CD14-positive monocyte (primary cell): Measurements from ENCODE around the gene SHB. TPM values are rescaled to one million over a fixed set of nuclear protein-coding genes. Genes with fewer than 3 reads are reported as not detected.

Experiments used
- DNase-seq, 3 donors: peaks; one replicate each; pipeline ENCODE4 v3.0.0-alpha.2; 2011 to 2022
- H2AFZ ChIP-seq: 2 replicates; pipeline ENCODE4 v1.6.0; 2012; ENCODE audit warnings: mild to moderate bottlenecking, low read depth, low read length, inconsistent platforms; ENCODE audit not compliant: insufficient read depth, poor library complexity, severe bottlenecking
- H3K27ac ChIP-seq, 2 donors: 1 replicate in 1 of 2; 2 replicates in 1 of 2; pipeline ENCODE4 v1.5.1; 2012 to 2013; ENCODE audit warnings: low read length in 2 of 2, control low read depth in 1 of 2, inconsistent platforms in 1 of 2, low read depth in 1 of 2, mild to moderate bottlenecking in 1 of 2
- H3K27me3 ChIP-seq, 2 donors: one replicate each; pipeline versions ENCODE4 v1.6.0 to v1.6.1; 2011 to 2013; ENCODE audit warnings: low read length in 2 of 2; ENCODE audit not compliant: control insufficient read depth in 2 of 2, insufficient read depth in 2 of 2
- H3K36me3 ChIP-seq, 2 donors: replicated peaks in 1 of 2; 1 replicate in 1 of 2; 2 replicates in 1 of 2; pipeline versions ENCODE4 v1.5.1 to v1.6.1; 2012 to 2013; ENCODE audit warnings: low read length in 2 of 2, control low read depth in 1 of 2, inconsistent platforms in 1 of 2, mild to moderate bottlenecking in 1 of 2; ENCODE audit not compliant: insufficient read depth in 2 of 2, control insufficient read depth in 1 of 2
- H3K4me1 ChIP-seq, 2 donors: 1 replicate in 1 of 2; 2 replicates in 1 of 2; pipeline versions ENCODE4 v1.5.1 to v1.6.1; 2012 to 2013; ENCODE audit warnings: low read length in 2 of 2, control low read depth in 1 of 2, inconsistent platforms in 1 of 2, mild to moderate bottlenecking in 1 of 2, moderate library complexity in 1 of 2; ENCODE audit not compliant: insufficient read depth in 2 of 2, control insufficient read depth in 1 of 2
- H3K4me2 ChIP-seq: replicated peaks from 2 replicates; pipeline ENCODE3; 2012; ENCODE audit warnings: low read length, moderate library complexity, mild to moderate bottlenecking; ENCODE audit not compliant: poor library complexity, severe bottlenecking; ENCODE audit errors: extremely low read depth
- H3K4me3 ChIP-seq, 3 experiments: fragments of 200-600 bp in 1 of 3; sonication (generic) in 1 of 3; replicated peaks in 1 of 3; 1 replicate in 2 of 3; 2 replicates in 1 of 3; pipeline ENCODE4 v1.5.1; 2011 to 2013; ENCODE audit warnings: low read length in 3 of 3, mild to moderate bottlenecking in 3 of 3, control low read depth in 2 of 3, low read depth in 2 of 3, inconsistent platforms in 1 of 3, moderate library complexity in 1 of 3
- H3K79me2 ChIP-seq: 2 replicates; pipeline ENCODE4 v1.6.0; 2012; ENCODE audit warnings: mild to moderate bottlenecking, control low read depth, inconsistent platforms, low read length, moderate library complexity; ENCODE audit not compliant: insufficient read depth
- H3K9ac ChIP-seq: 2 replicates; pipeline ENCODE4 v1.6.0; 2017; ENCODE audit warnings: low read length, mild to moderate bottlenecking; ENCODE audit not compliant: insufficient read depth, poor library complexity, severe bottlenecking
- H3K9me3 ChIP-seq, 2 donors: replicated peaks in 1 of 2; 1 replicate in 1 of 2; 2 replicates in 1 of 2; pipeline versions ENCODE4 v1.5.1 to v1.6.1; 2012 to 2013; ENCODE audit warnings: low read length in 2 of 2, control low read depth in 1 of 2; ENCODE audit not compliant: control insufficient read depth in 1 of 2, insufficient read depth in 1 of 2
- H4K20me1 ChIP-seq: 2 replicates; pipeline ENCODE4 v1.6.0; 2012; ENCODE audit warnings: mild to moderate bottlenecking, low read length, control low read depth, moderate library complexity; ENCODE audit not compliant: insufficient read depth
- H3K27ac Mint-ChIP-seq, 7 donors: one replicate each; pipeline ENCODE4 v1.8.0; 2020; ENCODE audit warnings: mild to moderate bottlenecking in 7 of 7, mixed read lengths in 7 of 7, moderate library complexity in 6 of 7, inconsistent platforms in 2 of 7
- H3K27me3 Mint-ChIP-seq, 3 donors: one replicate each; pipeline ENCODE4 v1.8.0; 2021 to 2022; ENCODE audit warnings: low read depth in 3 of 3, mild to moderate bottlenecking in 3 of 3, mixed read lengths in 3 of 3, moderate library complexity in 3 of 3, inconsistent platforms in 1 of 3
- H3K36me3 Mint-ChIP-seq, 2 donors: one replicate each; pipeline ENCODE4 v1.8.0; 2020; ENCODE audit warnings: mixed read lengths in 2 of 2, inconsistent platforms in 1 of 2, mild to moderate bottlenecking in 1 of 2
- H3K4me1 Mint-ChIP-seq: one replicate; pipeline ENCODE4 v1.8.0; 2020; ENCODE audit warnings: mild to moderate bottlenecking, mixed read lengths
- H3K4me3 Mint-ChIP-seq, 2 donors: one replicate each; pipeline ENCODE4 v1.8.0; 2020; ENCODE audit warnings: mild to moderate bottlenecking in 2 of 2, mixed read lengths in 2 of 2, moderate library complexity in 1 of 2
- H3K9me3 Mint-ChIP-seq, 7 donors: one replicate each; pipeline ENCODE4 v1.8.0; 2020 to 2022; ENCODE audit warnings: mixed read lengths in 7 of 7, mild to moderate bottlenecking in 6 of 7, moderate library complexity in 6 of 7, inconsistent platforms in 2 of 7
- WGBS: methylation state at CpG from one replicate; pipeline ENCODE4 v1.1.5; 2013; ENCODE audit warnings: missing lambda C conversion rate; ENCODE audit not compliant: insufficient coverage; 5-methylcytosine and 5-hydroxymethylcytosine counted together
- intact Hi-C, 2 donors: fragments of 100-400 bp; cut with micrococcal nuclease; formaldehyde crosslinking; loops; one replicate each; pipeline versions ENCODE4 v1.15.0 to v1.15.1; 2023
- polyA plus RNA-seq, 3 donors: library from polyadenylated mRNA; depleted of rRNA in 1 of 3; unstranded in 2 of 3; stranded (reverse) in 1 of 3; fragments of 300-500 nt in 2 of 3; fragments of >200 nt in 1 of 3; fragmentation: Illumina TruSeq in 2 of 3; gene quantifications; 1 replicate in 2 of 3; 2 replicates in 1 of 3; pipeline ENCODE4 v1.2.3, GENCODE V29; 2012 to 2021
- TF ChIP-seq, protein P1 (sequence below): fragments of 200-600 bp; IDR thresholded peaks from one replicate; pipeline ENCODE4 v1.8.0; 2022; ENCODE audit warnings: antibody characterized with exemption, mild to moderate bottlenecking

SHB gene
- polyA plus RNA-seq, 3 donors: 0.27 to 1.3 (median 0.31) TPM

DNA sequence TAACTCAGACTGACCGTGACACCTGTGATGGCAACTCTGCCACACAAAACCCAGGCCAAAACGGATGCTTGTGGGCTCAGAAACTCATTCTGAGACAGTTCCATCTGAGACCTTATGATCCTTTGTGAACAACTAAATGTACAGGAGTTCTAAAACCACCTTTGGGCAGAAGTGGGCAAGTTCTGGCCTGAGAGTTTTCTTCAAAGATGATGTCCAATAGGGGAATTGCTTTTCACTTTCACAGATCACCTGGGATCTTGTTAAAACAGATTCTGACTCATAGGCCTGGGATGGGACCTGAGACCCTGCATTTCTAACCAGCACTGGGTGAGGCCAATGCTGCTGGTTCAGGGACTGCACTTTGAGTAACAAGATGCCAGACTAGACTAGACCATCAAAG, 97.3 kb downstream of the SHB start:
- Histone ChIP-seq H3K4me3 (no peak overlapping the region), H3K79me2 (no peaks in the 10 kb centered on the region), H3K27ac (no peak overlapping the region), H4K20me1 (no peaks in the 10 kb centered on the region), H3K9ac (no peak overlapping the region), H3K36me3 (no peaks in the 10 kb centered on the region), H3K4me2 (no peak overlapping the region), H3K9me3 (no peaks in the 10 kb centered on the region), H2AFZ (no peak overlapping the region), H3K27me3 (no peaks in the 10 kb centered on the region), H3K4me1 (peaks cover 3 to 9% of the 10 kb centered on the region in 2 donors)
- no peak for DNase-seq
- peaks cover 22% of the 10 kb centered on the region for H3K4me1 Mint-ChIP-seq
- TF ChIP-seq, protein P1, sequence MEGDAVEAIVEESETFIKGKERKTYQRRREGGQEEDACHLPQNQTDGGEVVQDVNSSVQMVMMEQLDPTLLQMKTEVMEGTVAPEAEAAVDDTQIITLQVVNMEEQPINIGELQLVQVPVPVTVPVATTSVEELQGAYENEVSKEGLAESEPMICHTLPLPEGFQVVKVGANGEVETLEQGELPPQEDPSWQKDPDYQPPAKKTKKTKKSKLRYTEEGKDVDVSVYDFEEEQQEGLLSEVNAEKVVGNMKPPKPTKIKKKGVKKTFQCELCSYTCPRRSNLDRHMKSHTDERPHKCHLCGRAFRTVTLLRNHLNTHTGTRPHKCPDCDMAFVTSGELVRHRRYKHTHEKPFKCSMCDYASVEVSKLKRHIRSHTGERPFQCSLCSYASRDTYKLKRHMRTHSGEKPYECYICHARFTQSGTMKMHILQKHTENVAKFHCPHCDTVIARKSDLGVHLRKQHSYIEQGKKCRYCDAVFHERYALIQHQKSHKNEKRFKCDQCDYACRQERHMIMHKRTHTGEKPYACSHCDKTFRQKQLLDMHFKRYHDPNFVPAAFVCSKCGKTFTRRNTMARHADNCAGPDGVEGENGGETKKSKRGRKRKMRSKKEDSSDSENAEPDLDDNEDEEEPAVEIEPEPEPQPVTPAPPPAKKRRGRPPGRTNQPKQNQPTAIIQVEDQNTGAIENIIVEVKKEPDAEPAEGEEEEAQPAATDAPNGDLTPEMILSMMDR: no peak
- no peak overlapping the region for H3K4me3 Mint-ChIP-seq
- H3K36me3 Mint-ChIP-seq: peaks cover 13 to 16% of the 10 kb centered on the region in 2 donors
- WGBS: 87% methylated on average over 2 of the region's 2 CpGs
- intact Hi-C loops: no loop called here
- H3K27me3 Mint-ChIP-seq: no peaks in the 10 kb centered on the region
- H3K27ac Mint-ChIP-seq: peak overlapping the region in 1 of 7 donors; percentile 7
- H3K9me3 Mint-ChIP-seq: peaks cover 0 to 1% (median 0%) of the 10 kb centered on the region in 7 donors

DNA sequence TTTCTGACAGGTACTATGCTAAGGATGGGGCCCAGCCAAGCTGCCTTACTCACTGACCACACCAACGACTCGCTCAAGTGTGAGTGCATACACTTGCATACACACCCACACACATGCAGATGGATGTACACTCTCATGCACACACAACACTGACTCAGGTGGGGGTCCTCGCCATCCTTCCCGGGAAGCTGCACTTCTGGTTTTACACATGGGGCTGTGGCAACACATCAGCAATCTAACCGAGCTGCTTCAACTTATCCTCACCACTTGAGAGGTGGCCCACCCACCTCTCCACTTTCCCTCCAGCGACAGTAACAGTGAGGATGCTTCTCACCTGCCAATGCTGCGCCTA, 97.9 kb downstream of the SHB start:
- Histone ChIP-seq H3K4me2 (no peak overlapping the region), H3K9ac (no peak overlapping the region), H3K27me3 (no peaks in the 10 kb centered on the region), H2AFZ (no peak overlapping the region), H4K20me1 (no peaks in the 10 kb centered on the region), H3K9me3 (no peaks in the 10 kb centered on the region), H3K4me3 (no peak overlapping the region), H3K4me1 (peaks cover 3 to 9% of the 10 kb centered on the region in 2 donors), H3K79me2 (no peaks in the 10 kb centered on the region), H3K27ac (no peak overlapping the region), H3K36me3 (no peaks in the 10 kb centered on the region)
- TF ChIP-seq, protein P1: no peak
- Mint-ChIP-seq H3K27me3 (no peaks in the 10 kb centered on the region), H3K27ac (peak overlapping the region in 1 of 7 donors; percentile 7), H3K36me3 (peaks cover 13 to 16% of the 10 kb centered on the region in 2 donors), H3K4me3 (no peak overlapping the region), H3K4me1 (peaks cover 22% of the 10 kb centered on the region), H3K9me3 (peaks cover 0 to 1% (median 0%) of the 10 kb centered on the region in 7 donors)
- WGBS: 96% methylated on average over 7 of the region's 7 CpGs
- DNase-seq: no peak
- intact Hi-C loops: no loop called here
